ENCODE measurements around the gene CFAP210. TPM values are rescaled to one million over a fixed set of nuclear protein-coding genes. Genes with fewer than 3 reads are reported as not detected.

Gene CFAP210
- total and polyA plus RNA-seq, 10 of the 15 experiments (the other 5 are each of a cell fraction or from before 2014, with no cell fraction given): not detected

GRCh38 chr2:169641464-169641863 is 52.7 kb downstream of the CFAP210 start:
- TF ChIP-seq MYC (IDR thresholded peaks at IDR 0.05; ENCODE audit: insufficient read depth, insufficient read length, insufficient replicate concordance, low read length, severe bottlenecking) (no peak), SUPT20H (IDR thresholded peaks at IDR 0.05; ENCODE audit: borderline replicate concordance, control insufficient read depth, low read depth, low read length) (no peak), BACH1 (IDR thresholded peaks at IDR 0.05; ENCODE audit: borderline replicate concordance) (no peak), ELK1 (IDR thresholded peaks at IDR 0.05; ENCODE audit: low read depth, low read length) (no peak), ZNF274 (IDR thresholded peaks at IDR 0.05; ENCODE audit: insufficient read depth, insufficient read length) (no peak), CHD4 (IDR thresholded peaks at IDR 0.05) (no peak)
- no peak for FAIRE-seq
- BruUV-seq (replicated peaks): no TSS peak
- ChIA-PET CTCF (interaction anchor here (1.0 to 2.1 kb wide), 3 partner anchors 14 to 183 kb away, joined by 3 to 4 read pairs (median 3); no protein-coding TSS in a partner anchor), POLR2A (no interaction called here), SMC1A (ENCODE audit: uncharacterized antibody, unreplicated experiment) (interaction anchor here (0.8 to 2.7 kb wide), 4 partner anchors 13 to 31 kb away, joined by 3 to 7 read pairs (median 3); no protein-coding TSS in a partner anchor), RAD21 (ENCODE audit: unreplicated experiment) (no interaction called here)
- Histone ChIP-seq H3K79me2 (ENCODE audit: control insufficient read depth, insufficient read depth, low read length) (no peaks in the 10 kb centered on the region), H3K27me3 (replicated peaks in 1 of 2; ENCODE audit: control insufficient read depth in 2 of 2, insufficient read depth in 2 of 2, low read length in 1 of 2) (no peaks in the 10 kb centered on the region), H2AFZ (ENCODE audit: control insufficient read depth, low read depth, low read length) (no peak overlapping the region), H3K27ac (ENCODE audit: control insufficient read depth, insufficient read depth) (no peak overlapping the region), H3K4me2 (ENCODE audit: control insufficient read depth, insufficient read depth) (no peak overlapping the region), H3K4me3 (no peak overlapping the region), H3K9ac (ENCODE audit: control insufficient read depth, insufficient read depth, low read length) (no peak overlapping the region), H3K36me3 (ENCODE audit: control insufficient read depth in 2 of 2, insufficient read depth in 2 of 2, low read length in 1 of 2) (peaks cover 0 to 11% of the 10 kb centered on the region in 2 experiments; a peak in 1 of 4 replicates), H4K20me1 (ENCODE audit: control insufficient read depth, insufficient read depth) (no peaks in the 10 kb centered on the region), H3K9me3 (replicated peaks; ENCODE audit: control insufficient read depth, insufficient read depth, low read length) (no peaks in the 10 kb centered on the region), H3K4me1 (ENCODE audit: control insufficient read depth, insufficient read depth, low read length) (no peaks in the 10 kb centered on the region)
- intact Hi-C loops (cut with micrococcal nuclease; ENCODE audit: unreplicated experiment): no loop called here
- DNase-seq (ENCODE audit: low read depth, low spot score): no peak
- WGBS (ENCODE audit: insufficient coverage, insufficient replicate concordance, low lambda C conversion rate, missing lambda C conversion rate): 97% methylated on average over 2 of the region's 2 CpGs
- in situ Hi-C loops (cut with MboI): no loop called here
- ATAC-seq: no peak

GRCh38 chr2:169640104-169640503 is 54.1 kb downstream of the CFAP210 start:
- H3K27me3 ChIP-seq (replicated peaks in 1 of 2; ENCODE audit: control insufficient read depth in 2 of 2, insufficient read depth in 2 of 2, low read length in 1 of 2): no peaks in the 10 kb centered on the region
- FAIRE-seq (no peak), DNase-seq (ENCODE audit: low read depth, low spot score) (no peak), ATAC-seq (no peak)
- 100% methylated on average over 2 of the region's 2 CpGs for WGBS (ENCODE audit: insufficient coverage, insufficient replicate concordance, low lambda C conversion rate, missing lambda C conversion rate)
- H3K4me1 ChIP-seq (ENCODE audit: control insufficient read depth, insufficient read depth, low read length): no peaks in the 10 kb centered on the region
- ChIA-PET CTCF (interaction anchor here (1.1 to 1.4 kb wide), 5 partner anchors 11 to 53 kb away, joined by 3 read pairs; no protein-coding TSS in a partner anchor), RAD21 (ENCODE audit: unreplicated experiment) (no interaction called here), SMC1A (ENCODE audit: uncharacterized antibody, unreplicated experiment) (interaction anchor here (0.9 to 2.7 kb wide), 5 partner anchors 10 to 155 kb away, joined by 3 to 7 read pairs (median 3); no protein-coding TSS in a partner anchor), POLR2A (no interaction called here)
- H3K9ac ChIP-seq (ENCODE audit: control insufficient read depth, insufficient read depth, low read length): no peak overlapping the region
- no peak for TF ChIP-seq ASH2L (IDR thresholded peaks at IDR 0.05; ENCODE audit: borderline replicate concordance, low read depth)
- TF ChIP-seq ZNF274 (IDR thresholded peaks at IDR 0.05; ENCODE audit: insufficient read depth, insufficient read length): no peak
- no peak for TF ChIP-seq BRCA1 (IDR thresholded peaks at IDR 0.05; ENCODE audit: low read depth, low read length)
- no peak for TF ChIP-seq LARP7 (IDR thresholded peaks at IDR 0.05)
- TF ChIP-seq ZZZ3 (IDR thresholded peaks at IDR 0.05; ENCODE audit: control insufficient read depth, insufficient read length, low read depth): no peak
- no peak for TF ChIP-seq YBX1 (IDR thresholded peaks at IDR 0.05)
- TF ChIP-seq SIN3A (IDR thresholded peaks at IDR 0.05; ENCODE audit: low read depth, low read length): no peak
- no peak for TF ChIP-seq SRF (IDR thresholded peaks at IDR 0.05; ENCODE audit: low read depth in 2 of 2, low read length in 2 of 2)
- H3K36me3 ChIP-seq (ENCODE audit: control insufficient read depth in 2 of 2, insufficient read depth in 2 of 2, low read length in 1 of 2): peaks cover 0 to 13% of the 10 kb centered on the region in 2 experiments; a peak in 1 of 4 replicates
- no peak overlapping the region for H3K27ac ChIP-seq (ENCODE audit: control insufficient read depth, insufficient read depth)
- no peaks in the 10 kb centered on the region for H4K20me1 ChIP-seq (ENCODE audit: control insufficient read depth, insufficient read depth)
- no peaks in the 10 kb centered on the region for H3K9me3 ChIP-seq (replicated peaks; ENCODE audit: control insufficient read depth, insufficient read depth, low read length)
- no peak overlapping the region for H3K4me2 ChIP-seq (ENCODE audit: control insufficient read depth, insufficient read depth)
- BruUV-seq (replicated peaks): no TSS peak
- intact Hi-C loops (cut with micrococcal nuclease; ENCODE audit: unreplicated experiment) (no loop called here), in situ Hi-C loops (cut with MboI) (no loop called here)
- no peak overlapping the region for H3K4me3 ChIP-seq
- H3K79me2 ChIP-seq (ENCODE audit: control insufficient read depth, insufficient read depth, low read length): no peaks in the 10 kb centered on the region
- no peak overlapping the region for H2AFZ ChIP-seq (ENCODE audit: control insufficient read depth, low read depth, low read length)

Measured in GM12878 (cell line).